GM12878 (cell line): ENCODE results near the gene PLA2G6. TPM values are rescaled to one million over a fixed set of nuclear protein-coding genes. Genes with fewer than 3 reads are reported as not detected.

ENCODE experiments used
- ATAC-seq: fragments of 200-7000 bp; cut with Tn5 transposase; 3 replicates; pipeline ENCODE4 v1.9.1; 2020; ENCODE audit warnings: mild to moderate bottlenecking, moderate library complexity
- BruUV-seq: library from RNA; stranded (reverse); fragments of 400-500 nt; replicated peaks from 2 replicates; lab custom pipeline; 2021; lab: Mats Ljungman, UMichigan
- CTCF ChIA-PET: fragments of 300-600 bp; sonication (Branson Sonifier 250); formaldehyde crosslinking; extraction: SDS; loops from one replicate; lab custom pipeline; 2021; ENCODE audit warnings: inconsistent platforms; lab: Yijun Ruan, JAX
- POLR2A ChIA-PET: fragments of 350-600 bp; formaldehyde crosslinking; extraction: SDS; loops from one replicate; lab custom pipeline; 2021; ENCODE audit warnings: inconsistent platforms; lab: Charles Lee
- RAD21 ChIA-PET: fragments of 300-600 bp; sonication (Branson Sonifier 250); formaldehyde crosslinking; loops from one replicate; lab custom pipeline; 2023; ENCODE audit warnings: antibody characterized with exemption; ENCODE audit not compliant: unreplicated experiment; lab: Charles Lee
- SMC1A ChIA-PET: fragments of 300-600 bp; sonication (Branson Sonifier 250); formaldehyde crosslinking; loops from one replicate; lab custom pipeline; 2023; ENCODE audit not compliant: unreplicated experiment, uncharacterized antibody; lab: Charles Lee
- DNase-seq: peaks from one replicate; pipeline ENCODE4 v3.0.0-alpha.2; 2011; ENCODE audit warnings: low read depth, low spot score
- FAIRE-seq: peaks from 3 replicates; lab custom pipeline; 2011; peaks lifted over from hg19 to GRCh38; lab: Jason Lieb, UNC
- H2AFZ ChIP-seq: 2 replicates; pipeline ENCODE4 v1.6.0; 2011; ENCODE audit warnings: low read depth, low read length, control low read depth; ENCODE audit not compliant: control insufficient read depth
- H3K27ac ChIP-seq: 2 replicates; pipeline ENCODE4 v1.5.1; 2011; ENCODE audit warnings: control low read depth; ENCODE audit not compliant: control insufficient read depth, insufficient read depth
- H3K27me3 ChIP-seq, 2 experiments: replicated peaks in 1 of 2; 2 replicates each; pipeline versions ENCODE4 v1.6.0 to v1.6.1; 2011; ENCODE audit warnings: low read length in 1 of 2; ENCODE audit not compliant: control insufficient read depth in 2 of 2, insufficient read depth in 2 of 2
- H3K36me3 ChIP-seq, 2 experiments: 2 replicates each; pipeline ENCODE4 v1.5.1; 2011; ENCODE audit warnings: low read length in 1 of 2; ENCODE audit not compliant: control insufficient read depth in 2 of 2, insufficient read depth in 2 of 2
- H3K4me1 ChIP-seq: 2 replicates; pipeline ENCODE4 v1.6.1; 2011; ENCODE audit warnings: mild to moderate bottlenecking, low read length, moderate library complexity, mixed read lengths; ENCODE audit not compliant: control insufficient read depth, insufficient read depth
- H3K4me2 ChIP-seq: 2 replicates; pipeline ENCODE4 v1.6.0; 2011; ENCODE audit warnings: control low read depth; ENCODE audit not compliant: control insufficient read depth, insufficient read depth
- H3K4me3 ChIP-seq: fragments of 200-600 bp; sonication (generic); 2 replicates; pipeline ENCODE4 v1.5.1; 2016
- H3K79me2 ChIP-seq: 2 replicates; pipeline ENCODE4 v1.6.0; 2011; ENCODE audit warnings: low read length; ENCODE audit not compliant: control insufficient read depth, insufficient read depth
- H3K9ac ChIP-seq: 2 replicates; pipeline ENCODE4 v1.8.0; 2011; ENCODE audit warnings: low read length, control low read depth, mixed read lengths; ENCODE audit not compliant: control insufficient read depth, insufficient read depth
- H3K9me3 ChIP-seq: replicated peaks from 3 replicates; pipeline ENCODE4 v1.5.1; 2011; ENCODE audit warnings: mild to moderate bottlenecking, low read length; ENCODE audit not compliant: control insufficient read depth, insufficient read depth
- H4K20me1 ChIP-seq: 2 replicates; pipeline ENCODE4 v1.6.0; 2011; ENCODE audit not compliant: control insufficient read depth, insufficient read depth
- E4F1 ChIP-seq: fragments of 450-650 bp; IDR thresholded peaks from 2 replicates; pipeline ENCODE4 v1.6.1; 2018; ENCODE audit warnings: borderline replicate concordance, mild to moderate bottlenecking; ENCODE audit not compliant: partially characterized antibody
- EZH2 ChIP-seq: IDR thresholded peaks from 2 replicates; pipeline ENCODE4 v1.6.1; 2012; ENCODE audit warnings: low read depth, mild to moderate bottlenecking, control low read depth, inconsistent platforms, low read length, borderline replicate concordance; ENCODE audit not compliant: control insufficient read depth
- FOXM1 ChIP-seq: IDR thresholded peaks from 2 replicates; pipeline ENCODE4 v1.6.1; 2012; ENCODE audit warnings: low read depth, mild to moderate bottlenecking, inconsistent platforms, low read length, moderate library complexity
- JUNB ChIP-seq: IDR thresholded peaks from 2 replicates; pipeline ENCODE4 v1.6.1; 2016; ENCODE audit warnings: antibody characterized with exemption, mild to moderate bottlenecking
- NRF1 ChIP-seq: conservative IDR thresholded peaks from 2 replicates; pipeline ENCODE4 v1.6.1; 2011; ENCODE audit warnings: mild to moderate bottlenecking, low read depth, low read length, improper control_type of control experiment
- POU2F2 ChIP-seq: IDR thresholded peaks from 3 replicates; pipeline ENCODE4 v1.6.1; 2011; ENCODE audit warnings: low read depth, mild to moderate bottlenecking, low read length, borderline replicate concordance
- TAF1 ChIP-seq: IDR thresholded peaks from 2 replicates; pipeline ENCODE4 v1.6.1; 2011; ENCODE audit warnings: mild to moderate bottlenecking, low read depth, low read length, borderline replicate concordance
- TCF3 ChIP-seq: IDR thresholded peaks from 2 replicates; pipeline ENCODE4 v1.6.1; 2012; ENCODE audit warnings: low read depth, mild to moderate bottlenecking, low read length, borderline replicate concordance; ENCODE audit not compliant: insufficient read depth
- ZNF622 ChIP-seq: fragments of 450-650 bp; IDR thresholded peaks from 2 replicates; pipeline ENCODE4 v1.6.1; 2017; ENCODE audit warnings: mild to moderate bottlenecking, inconsistent platforms
- ZSCAN29 ChIP-seq: fragments of 450-650 bp; IDR thresholded peaks from 2 replicates; pipeline ENCODE4 v1.6.1; 2017; ENCODE audit warnings: mild to moderate bottlenecking, moderate library complexity
- WGBS: methylation state at CpG from one replicate; pipeline ENCODE4 v1.1.6; 2016; ENCODE audit warnings: low lambda C conversion rate; ENCODE audit not compliant: insufficient replicate concordance, insufficient coverage; ENCODE audit errors: missing lambda C conversion rate; 5-methylcytosine and 5-hydroxymethylcytosine counted together
- in situ Hi-C: fragments of 300-500 bp; cut with MboI; formaldehyde crosslinking; loops from 9 replicates; pipeline ENCODE4 v1.14.3; 2018; ENCODE audit warnings: mixed read lengths
- intact Hi-C: fragments of 100-400 bp; cut with micrococcal nuclease; formaldehyde crosslinking; loops from one replicate; pipeline ENCODE4 v1.14.2; 2022; ENCODE audit not compliant: unreplicated experiment
- polyA plus RNA-seq, 11 experiments: library from polyadenylated mRNA; depleted of rRNA in 4 of 11; unstranded in 6 of 11; stranded (reverse) in 5 of 11; fragments of >200 nt; fragmentation: Nextera tagmentation in 4 of 11; fragmentation: Illumina TruSeq in 1 of 11; extraction: Ambion mirVana in 4 of 11; extraction: Trizol in 1 of 11; gene quantifications; 1 replicate in 1 of 11; 2 replicates in 10 of 11; pipeline versions ENCODE4 v1.2.1 to v1.2.3, GENCODE V29; 2011 to 2016; ENCODE audit warnings: inconsistent platforms in 2 of 11, missing spikeins in 2 of 11, low read depth in 1 of 11
- total RNA-seq, 4 experiments: library from RNA; depleted of rRNA in 3 of 4; stranded (reverse); fragments of >200 nt in 3 of 4; fragmentation: Illumina TruSeq in 1 of 4; extraction: Trizol in 1 of 4; gene quantifications; 2 replicates each; pipeline versions ENCODE4 v1.2.1 to v1.2.3, GENCODE V29; 2013 to 2021
- TF ChIP-seq, protein P1 (sequence below): fragments of 450-650 bp; formaldehyde crosslinking; IDR thresholded peaks from 2 replicates; pipeline ENCODE4 v1.4.0; 2020; ENCODE audit warnings: mild to moderate bottlenecking, moderate library complexity

The PLA2G6 gene
- total and polyA plus RNA-seq, 10 of the 15 experiments (the other 5 are each of a cell fraction or from before 2014, with no cell fraction given) = 0.15 to 42.2 (median 15.8) TPM

- Histone ChIP-seq H3K9ac (no peak overlapping the region), H3K79me2 (no peaks in the 10 kb centered on the region; the same call in 1 of the 2 replicates), H3K4me3 (no peak overlapping the region), H2AFZ (no peak overlapping the region), H4K20me1 (no peaks in the 10 kb centered on the region), H3K27ac (no peak overlapping the region), H3K4me2 (no peak overlapping the region), H3K36me3 (peaks cover 4 to 5% of the 10 kb centered on the region in 2 experiments; a peak in 3 of 4 replicates), H3K9me3 (peaks cover 2% of the 10 kb centered on the region; the same call in 1 of the 3 replicates), H3K27me3 (no peaks in the 10 kb centered on the region), H3K4me1 (peaks cover 20% of the 10 kb centered on the region)
- intact Hi-C loops (loop anchor here (2.0 to 5.0 kb wide), 2 partner anchors 17 to 143 kb away; partner anchors contain the start of gene PLA2G6), in situ Hi-C loops (no loop called here)
- ChIA-PET CTCF (no interaction called here), RAD21 (interaction anchor here (1.2 to 1.5 kb wide), 2 partner anchors 17 to 50 kb away, joined by 3 read pairs; no protein-coding TSS in a partner anchor), POLR2A (interaction anchor here (0.9 kb wide), 1 partner anchor 18 kb away, joined by 3 read pairs; no protein-coding TSS in a partner anchor), SMC1A (interaction anchor here (1.9 kb wide), 1 partner anchor 14 kb away, joined by 6 read pairs; no protein-coding TSS in a partner anchor)
- no peak for DNase-seq
- TF ChIP-seq NRF1 (no peak), ZNF622 (no peak), TCF3 (no peak), JUNB (no peak), EZH2 (no peak), E4F1 (no peak), TAF1 (no peak), FOXM1 (no peak), ZSCAN29 (no peak), POU2F2 (no peak)
- TF ChIP-seq, protein P1, sequence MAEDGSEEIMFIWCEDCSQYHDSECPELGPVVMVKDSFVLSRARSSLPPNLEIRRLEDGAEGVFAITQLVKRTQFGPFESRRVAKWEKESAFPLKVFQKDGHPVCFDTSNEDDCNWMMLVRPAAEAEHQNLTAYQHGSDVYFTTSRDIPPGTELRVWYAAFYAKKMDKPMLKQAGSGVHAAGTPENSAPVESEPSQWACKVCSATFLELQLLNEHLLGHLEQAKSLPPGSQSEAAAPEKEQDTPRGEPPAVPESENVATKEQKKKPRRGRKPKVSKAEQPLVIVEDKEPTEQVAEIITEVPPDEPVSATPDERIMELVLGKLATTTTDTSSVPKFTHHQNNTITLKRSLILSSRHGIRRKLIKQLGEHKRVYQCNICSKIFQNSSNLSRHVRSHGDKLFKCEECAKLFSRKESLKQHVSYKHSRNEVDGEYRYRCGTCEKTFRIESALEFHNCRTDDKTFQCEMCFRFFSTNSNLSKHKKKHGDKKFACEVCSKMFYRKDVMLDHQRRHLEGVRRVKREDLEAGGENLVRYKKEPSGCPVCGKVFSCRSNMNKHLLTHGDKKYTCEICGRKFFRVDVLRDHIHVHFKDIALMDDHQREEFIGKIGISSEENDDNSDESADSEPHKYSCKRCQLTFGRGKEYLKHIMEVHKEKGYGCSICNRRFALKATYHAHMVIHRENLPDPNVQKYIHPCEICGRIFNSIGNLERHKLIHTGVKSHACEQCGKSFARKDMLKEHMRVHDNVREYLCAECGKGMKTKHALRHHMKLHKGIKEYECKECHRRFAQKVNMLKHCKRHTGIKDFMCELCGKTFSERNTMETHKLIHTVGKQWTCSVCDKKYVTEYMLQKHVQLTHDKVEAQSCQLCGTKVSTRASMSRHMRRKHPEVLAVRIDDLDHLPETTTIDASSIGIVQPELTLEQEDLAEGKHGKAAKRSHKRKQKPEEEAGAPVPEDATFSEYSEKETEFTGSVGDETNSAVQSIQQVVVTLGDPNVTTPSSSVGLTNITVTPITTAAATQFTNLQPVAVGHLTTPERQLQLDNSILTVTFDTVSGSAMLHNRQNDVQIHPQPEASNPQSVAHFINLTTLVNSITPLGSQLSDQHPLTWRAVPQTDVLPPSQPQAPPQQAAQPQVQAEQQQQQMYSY (CRISPR knock-in tag) = no peak
- no TSS peak for BruUV-seq
- no peak for FAIRE-seq
- ATAC-seq = no peak
- WGBS = 86% methylated on average over 13 of the region's 13 CpGs
These were observed 17.6 kb downstream of the PLA2G6 start for GRCh38 chr22:38163844-38164550.
